GM12878 (cell line): ENCODE measurements around the gene TMEM208. TPM values are rescaled to one million over a fixed set of nuclear protein-coding genes. Genes with fewer than 3 reads are reported as not detected.

Experiments
- CHD4 ChIP-seq: fragments of 200-600 bp; sonication (generic); IDR thresholded peaks from 2 replicates; pipeline ENCODE4 v1.6.1; 2016; ENCODE audit warnings: mild to moderate bottlenecking
- E4F1 ChIP-seq: fragments of 450-650 bp; IDR thresholded peaks from 2 replicates; pipeline ENCODE4 v1.6.1; 2018; ENCODE audit warnings: borderline replicate concordance, mild to moderate bottlenecking; ENCODE audit not compliant: partially characterized antibody
- IKZF2 ChIP-seq, 2 experiments: fragments of 450-650 bp; IDR thresholded peaks; 2 replicates each; pipeline ENCODE4 v1.6.1; 2017; ENCODE audit warnings: mild to moderate bottlenecking in 2 of 2, moderate library complexity in 2 of 2
- JUNB ChIP-seq: IDR thresholded peaks from 2 replicates; pipeline ENCODE4 v1.6.1; 2016; ENCODE audit warnings: antibody characterized with exemption, mild to moderate bottlenecking
- MTA3 ChIP-seq: IDR thresholded peaks from 2 replicates; pipeline ENCODE4 v1.6.1; 2012; ENCODE audit warnings: low read length, inconsistent platforms, borderline replicate concordance
- NR2C1 ChIP-seq: fragments of 450-650 bp; IDR thresholded peaks from 2 replicates; pipeline ENCODE4 v1.6.1; 2017; ENCODE audit warnings: antibody characterized with exemption, mild to moderate bottlenecking, moderate library complexity
- NR2C2 ChIP-seq: IDR thresholded peaks from 2 replicates; pipeline ENCODE4 v1.6.1; 2011; ENCODE audit warnings: borderline replicate concordance, low read depth; ENCODE audit not compliant: control insufficient read depth, insufficient read length
- POLR2A ChIP-seq: IDR thresholded peaks from 2 replicates; pipeline ENCODE4 v1.6.1; 2011; ENCODE audit warnings: low read depth, mild to moderate bottlenecking, low read length
- RAD21 ChIP-seq: IDR thresholded peaks from 2 replicates; pipeline ENCODE4 v1.6.1; 2011; ENCODE audit warnings: mild to moderate bottlenecking, low read depth, low read length, moderate library complexity; ENCODE audit not compliant: insufficient read depth
- RCOR1 ChIP-seq: conservative IDR thresholded peaks from 2 replicates; pipeline ENCODE4 v1.6.1; 2012; ENCODE audit warnings: low read depth, low read length, improper control_type of control experiment
- RUNX3 ChIP-seq: IDR thresholded peaks from 2 replicates; pipeline ENCODE4 v1.6.1; 2012; ENCODE audit warnings: low read length, inconsistent platforms
- SRF ChIP-seq, 2 experiments: IDR thresholded peaks; 2 replicates each; pipeline ENCODE4 v1.6.1; 2011; ENCODE audit warnings: low read depth in 2 of 2, low read length in 2 of 2, mild to moderate bottlenecking in 1 of 2, moderate library complexity in 1 of 2
- YY1 ChIP-seq: IDR thresholded peaks from 2 replicates; pipeline ENCODE4 v1.6.1; 2011; ENCODE audit warnings: low read depth, mild to moderate bottlenecking, low read length
- ZNF622 ChIP-seq: fragments of 450-650 bp; IDR thresholded peaks from 2 replicates; pipeline ENCODE4 v1.6.1; 2017; ENCODE audit warnings: mild to moderate bottlenecking, inconsistent platforms
- polyA plus RNA-seq, 11 experiments: library from polyadenylated mRNA; depleted of rRNA in 4 of 11; unstranded in 6 of 11; stranded (reverse) in 5 of 11; fragments of >200 nt; fragmentation: Nextera tagmentation in 4 of 11; fragmentation: Illumina TruSeq in 1 of 11; extraction: Ambion mirVana in 4 of 11; extraction: Trizol in 1 of 11; gene quantifications; 1 replicate in 1 of 11; 2 replicates in 10 of 11; pipeline versions ENCODE4 v1.2.1 to v1.2.3, GENCODE V29; 2011 to 2016; ENCODE audit warnings: inconsistent platforms in 2 of 11, missing spikeins in 2 of 11, low read depth in 1 of 11
- total RNA-seq, 4 experiments: library from RNA; depleted of rRNA in 3 of 4; stranded (reverse); fragments of >200 nt in 3 of 4; fragmentation: Illumina TruSeq in 1 of 4; extraction: Trizol in 1 of 4; gene quantifications; 2 replicates each; pipeline versions ENCODE4 v1.2.1 to v1.2.3, GENCODE V29; 2013 to 2021
- TF ChIP-seq, protein P1 (sequence below): fragments of 150-350 bp; IDR thresholded peaks from 2 replicates; pipeline ENCODE4 v1.6.1; 2016; ENCODE audit warnings: low read depth, low read length

Gene TMEM208
- total and polyA plus RNA-seq, 10 of the 15 experiments (the other 5 are each of a cell fraction or from before 2014, with no cell fraction given), result 34.1 to 244 (median 54.1) TPM

- TF ChIP-seq RAD21 (no peak), NR2C2 (no peak), RCOR1 (no peak), JUNB (no peak), IKZF2 (IDR thresholded peaks at IDR 0.05) (no peak), E4F1 (no peak), ZNF622 (no peak), POLR2A (no peak), NR2C1 (no peak), YY1 (no peak), MTA3 (no peak), RUNX3 (no peak), SRF (IDR thresholded peaks at IDR 0.05; ENCODE audit: low read depth in 2 of 2, low read length in 2 of 2) (no peak), CHD4 (no peak)
- TF ChIP-seq, protein P1, sequence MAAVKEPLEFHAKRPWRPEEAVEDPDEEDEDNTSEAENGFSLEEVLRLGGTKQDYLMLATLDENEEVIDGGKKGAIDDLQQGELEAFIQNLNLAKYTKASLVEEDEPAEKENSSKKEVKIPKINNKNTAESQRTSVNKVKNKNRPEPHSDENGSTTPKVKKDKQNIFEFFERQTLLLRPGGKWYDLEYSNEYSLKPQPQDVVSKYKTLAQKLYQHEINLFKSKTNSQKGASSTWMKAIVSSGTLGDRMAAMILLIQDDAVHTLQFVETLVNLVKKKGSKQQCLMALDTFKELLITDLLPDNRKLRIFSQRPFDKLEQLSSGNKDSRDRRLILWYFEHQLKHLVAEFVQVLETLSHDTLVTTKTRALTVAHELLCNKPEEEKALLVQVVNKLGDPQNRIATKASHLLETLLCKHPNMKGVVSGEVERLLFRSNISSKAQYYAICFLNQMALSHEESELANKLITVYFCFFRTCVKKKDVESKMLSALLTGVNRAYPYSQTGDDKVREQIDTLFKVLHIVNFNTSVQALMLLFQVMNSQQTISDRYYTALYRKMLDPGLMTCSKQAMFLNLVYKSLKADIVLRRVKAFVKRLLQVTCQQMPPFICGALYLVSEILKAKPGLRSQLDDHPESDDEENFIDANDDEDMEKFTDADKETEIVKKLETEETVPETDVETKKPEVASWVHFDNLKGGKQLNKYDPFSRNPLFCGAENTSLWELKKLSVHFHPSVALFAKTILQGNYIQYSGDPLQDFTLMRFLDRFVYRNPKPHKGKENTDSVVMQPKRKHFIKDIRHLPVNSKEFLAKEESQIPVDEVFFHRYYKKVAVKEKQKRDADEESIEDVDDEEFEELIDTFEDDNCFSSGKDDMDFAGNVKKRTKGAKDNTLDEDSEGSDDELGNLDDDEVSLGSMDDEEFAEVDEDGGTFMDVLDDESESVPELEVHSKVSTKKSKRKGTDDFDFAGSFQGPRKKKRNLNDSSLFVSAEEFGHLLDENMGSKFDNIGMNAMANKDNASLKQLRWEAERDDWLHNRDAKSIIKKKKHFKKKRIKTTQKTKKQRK, result no peak
Observed at GRCh38 chr16:67238806-67239470, 12.0 kb downstream of the TMEM208 start (continued).
